Astrocyte of the cerebellum (primary cell): ENCODE data around the gene TAB2.

Source experiments
- DNase-seq: peaks from one replicate; pipeline ENCODE4 v3.0.0-alpha.2; 2011; ENCODE audit warnings: low read depth
- H3K4me3 ChIP-seq: 2 replicates; pipeline ENCODE4 v1.5.1; 2011; ENCODE audit warnings: mild to moderate bottlenecking, low read depth, low read length, moderate library complexity
- CTCF ChIP-seq: IDR thresholded peaks from 2 replicates; pipeline ENCODE4 v1.5.1; 2012; ENCODE audit warnings: low read length, low read depth, moderate library complexity, mild to moderate bottlenecking; ENCODE audit errors: missing control alignments
- in situ Hi-C: cut with HindIII; loops from 2 replicates; pipeline ENCODE4 v1.10.0; 2017; ENCODE audit warnings: low sequenced_read_pairs

Gene TAB2

GRCh38 chr6:149409617-149410016, 92.1 kb downstream of the TAB2 start:
- no peak overlapping the region for H3K4me3 ChIP-seq
- in situ Hi-C loops = loop anchor here (25.0 kb wide), 1 partner anchor 322 kb away; no protein-coding TSS in a partner anchor
- TF ChIP-seq CTCF = no peak
- no peak for DNase-seq

- DNase-seq = no peak
- TF ChIP-seq CTCF = no peak
- in situ Hi-C loops = loop anchor here (25.0 kb wide), 1 partner anchor 323 kb away; no protein-coding TSS in a partner anchor
- no peak overlapping the region for H3K4me3 ChIP-seq
Measured at GRCh38 chr6:149410557-149410956, 93.0 kb downstream of the TAB2 start.

- in situ Hi-C loops = loop anchor here (25.0 kb wide), 1 partner anchor 327 kb away; no protein-coding TSS in a partner anchor
- no peak overlapping the region for H3K4me3 ChIP-seq
- no peak for DNase-seq
- no peak for TF ChIP-seq CTCF
Measured at GRCh38 chr6:149414009-149414408, 96.5 kb downstream of the TAB2 start.

- no peak overlapping the region for H3K4me3 ChIP-seq
- TF ChIP-seq CTCF = no peak
- in situ Hi-C loops = loop anchor here (25.0 kb wide), 1 partner anchor 328 kb away; no protein-coding TSS in a partner anchor
- no peak for DNase-seq
Measured at GRCh38 chr6:149414821-149415220, 97.3 kb downstream of the TAB2 start.

GRCh38 chr6:149419696-149420404, 102.3 kb downstream of the TAB2 start:
- no peak overlapping the region for H3K4me3 ChIP-seq
- in situ Hi-C loops = loop anchor here (25.0 kb wide), 1 partner anchor 333 kb away; no protein-coding TSS in a partner anchor
- TF ChIP-seq CTCF = no peak
- DNase-seq = no peak

- in situ Hi-C loops = loop anchor here (25.0 kb wide), 1 partner anchor 334 kb away; no protein-coding TSS in a partner anchor
- no peak for TF ChIP-seq CTCF
- DNase-seq = no peak
- no peak overlapping the region for H3K4me3 ChIP-seq
Measured at GRCh38 chr6:149421132-149421531, 103.6 kb downstream of the TAB2 start.
